DND-41 (cell line): Measurements from ENCODE around the gene AKT3.

Experiments
- ATAC-seq: fragments of 200-7000 bp; cut with Tn5 transposase; 3 replicates; pipeline ENCODE4 v1.9.1; 2021; ENCODE audit warnings: low read depth; ENCODE audit not compliant: insufficient read depth
- DNase-seq: peaks from one replicate; pipeline ENCODE4 v3.0.0-alpha.2; 2020
- H2AFZ ChIP-seq: 2 replicates; pipeline ENCODE4 v1.6.0; 2012; ENCODE audit warnings: low read depth, low read length
- H3K27ac ChIP-seq: 2 replicates; pipeline ENCODE4 v1.5.1; 2012; ENCODE audit warnings: low read length, inconsistent platforms
- H3K27me3 ChIP-seq: fragments of 200-600 bp; sonication (generic); 2 replicates; pipeline ENCODE4 v1.6.0; 2012; ENCODE audit warnings: low read length, mild to moderate bottlenecking, inconsistent platforms; ENCODE audit not compliant: insufficient read depth, poor library complexity
- H3K36me3 ChIP-seq: 2 replicates; pipeline ENCODE4 v1.5.1; 2012; ENCODE audit warnings: low read length, inconsistent platforms; ENCODE audit not compliant: insufficient read depth
- H3K4me1 ChIP-seq: 2 replicates; pipeline ENCODE4 v1.5.1; 2012; ENCODE audit warnings: mild to moderate bottlenecking, low read length; ENCODE audit not compliant: insufficient read depth
- H3K4me2 ChIP-seq: 2 replicates; pipeline ENCODE4 v1.6.0; 2012; ENCODE audit warnings: mild to moderate bottlenecking, moderate library complexity, low read length, inconsistent platforms; ENCODE audit not compliant: insufficient read depth
- H3K4me3 ChIP-seq, 2 experiments: fragments of 200-600 bp in 1 of 2; shearing (Covaris generic) in 1 of 2; 2 replicates each; pipeline ENCODE4 v1.5.1; 2012 to 2016; ENCODE audit warnings: inconsistent platforms in 2 of 2, low read length in 2 of 2, mild to moderate bottlenecking in 2 of 2, low read depth in 1 of 2, moderate library complexity in 1 of 2
- H3K79me2 ChIP-seq: 2 replicates; pipeline ENCODE4 v1.6.0; 2012; ENCODE audit warnings: low read length, inconsistent platforms; ENCODE audit not compliant: insufficient read depth
- H3K9ac ChIP-seq: 2 replicates; pipeline ENCODE4 v1.6.0; 2012; ENCODE audit warnings: low read depth, mild to moderate bottlenecking, inconsistent platforms, low read length, moderate library complexity
- H3K9me3 ChIP-seq: 2 replicates; pipeline ENCODE4 v1.5.1; 2012; ENCODE audit warnings: low read length, moderate library complexity, mild to moderate bottlenecking, inconsistent platforms; ENCODE audit not compliant: insufficient read depth, severe bottlenecking
- H4K20me1 ChIP-seq: 2 replicates; pipeline ENCODE4 v1.6.0; 2012; ENCODE audit warnings: low read length; ENCODE audit not compliant: insufficient read depth
- CTCF ChIP-seq: IDR thresholded peaks from 2 replicates; pipeline ENCODE4 v1.5.1; 2012; ENCODE audit warnings: borderline replicate concordance, low read length, moderate library complexity, mild to moderate bottlenecking; ENCODE audit not compliant: poor library complexity, severe bottlenecking; ENCODE audit errors: extremely low read depth
- EZH2 ChIP-seq: IDR thresholded peaks from 3 replicates; pipeline ENCODE4 v1.6.1; 2012; ENCODE audit warnings: borderline replicate concordance, low read depth, mild to moderate bottlenecking, moderate library complexity, low read length, inconsistent platforms; ENCODE audit not compliant: severe bottlenecking

Gene AKT3

DNA sequence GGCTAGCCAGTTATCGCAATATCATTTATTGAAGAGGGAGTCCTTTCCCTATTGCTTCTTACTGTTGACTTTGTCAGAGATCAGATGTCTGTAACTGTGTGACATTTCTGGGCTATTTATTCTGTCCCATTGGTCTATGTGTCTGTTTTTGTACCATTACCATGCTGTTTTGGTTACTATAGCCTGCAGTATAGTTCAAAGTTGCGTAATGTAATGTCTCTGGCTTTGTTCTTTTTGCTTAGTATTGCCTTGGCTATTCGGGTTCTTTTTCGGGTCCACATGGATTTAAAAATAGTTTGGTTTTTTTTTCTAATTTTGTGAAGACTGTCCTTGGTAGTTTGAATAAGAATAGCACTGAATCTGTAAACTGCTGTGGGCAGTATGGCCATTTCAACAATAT lies 320.5 kb downstream of the AKT3 start:
- no peaks in the 10 kb centered on the region for H3K27me3 ChIP-seq
- H3K9me3 ChIP-seq: no peaks in the 10 kb centered on the region
- no peak overlapping the region for H3K9ac ChIP-seq
- H2AFZ ChIP-seq: no peak overlapping the region
- no peaks in the 10 kb centered on the region for H3K36me3 ChIP-seq
- no peaks in the 10 kb centered on the region for H3K79me2 ChIP-seq
- H4K20me1 ChIP-seq: no peaks in the 10 kb centered on the region
- no peak overlapping the region for H3K27ac ChIP-seq
- H3K4me3 ChIP-seq: no peak overlapping the region
- TF ChIP-seq EZH2 (no peak), CTCF (no peak)
- DNase-seq (no peak), ATAC-seq (no peak)
- no peaks in the 10 kb centered on the region; the same call in 1 of the 2 replicates for H3K4me1 ChIP-seq
- H3K4me2 ChIP-seq: no peak overlapping the region

GRCh38 chr1:243528459-243529121 lies 321.5 kb downstream of the AKT3 start:
- H3K27ac ChIP-seq: no peak overlapping the region
- no peak overlapping the region for H3K4me3 ChIP-seq
- no peak overlapping the region for H3K9ac ChIP-seq
- no peaks in the 10 kb centered on the region; the same call in 1 of the 2 replicates for H3K4me1 ChIP-seq
- H3K9me3 ChIP-seq: no peaks in the 10 kb centered on the region
- TF ChIP-seq EZH2: no peak
- no peak for TF ChIP-seq CTCF
- no peak overlapping the region for H2AFZ ChIP-seq
- H3K79me2 ChIP-seq: no peaks in the 10 kb centered on the region
- DNase-seq (no peak), ATAC-seq (no peak)
- no peaks in the 10 kb centered on the region for H3K36me3 ChIP-seq
- H3K4me2 ChIP-seq: no peak overlapping the region
- no peaks in the 10 kb centered on the region for H3K27me3 ChIP-seq
- no peaks in the 10 kb centered on the region for H4K20me1 ChIP-seq

DNA sequence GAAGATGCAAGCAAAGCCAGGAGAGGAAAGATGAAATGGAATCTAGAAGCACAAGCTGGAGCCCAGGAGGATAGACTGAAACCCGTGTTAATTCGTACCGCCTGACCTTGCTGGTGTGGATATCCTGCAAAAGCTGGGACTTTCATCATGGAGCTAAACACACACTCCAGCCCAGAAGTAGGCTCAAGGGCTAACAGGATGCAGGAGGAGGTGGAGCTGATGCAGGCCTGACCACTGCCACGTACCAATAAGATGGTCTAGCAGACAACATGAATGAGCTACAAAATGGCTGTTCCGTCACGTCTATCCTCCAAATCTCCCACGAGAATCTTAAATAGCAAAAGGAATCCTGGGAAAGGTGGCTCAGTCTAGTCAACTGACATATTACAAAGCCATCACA lies 323.9 kb downstream of the AKT3 start:
- DNase-seq (no peak), ATAC-seq (no peak)
- no peak overlapping the region for H3K4me2 ChIP-seq
- H3K9me3 ChIP-seq: no peaks in the 10 kb centered on the region
- no peaks in the 10 kb centered on the region for H3K27me3 ChIP-seq
- H3K79me2 ChIP-seq: no peaks in the 10 kb centered on the region
- no peak for TF ChIP-seq CTCF
- no peak for TF ChIP-seq EZH2
- H4K20me1 ChIP-seq: no peaks in the 10 kb centered on the region
- no peak overlapping the region for H2AFZ ChIP-seq
- H3K36me3 ChIP-seq: no peaks in the 10 kb centered on the region
- no peak overlapping the region for H3K4me3 ChIP-seq
- no peak overlapping the region for H3K9ac ChIP-seq
- H3K4me1 ChIP-seq: no peaks in the 10 kb centered on the region; the same call in 1 of the 2 replicates
- peak overlapping the region; percentile 1; the same call in 1 of the 2 replicates for H3K27ac ChIP-seq
